Osteoblast (primary cell): ENCODE measurements around the gene USP3. TPM values are rescaled to one million over a fixed set of nuclear protein-coding genes. Genes with fewer than 3 reads are reported as not detected.

Experiments
- DNase-seq: peaks from one replicate; pipeline ENCODE4 v3.0.0; 2011; ENCODE audit warnings: low spot score, mixed read lengths; ENCODE audit not compliant: insufficient read length; ENCODE audit errors: missing footprints
- H2AFZ ChIP-seq: 2 replicates; pipeline ENCODE4 v1.6.0; 2011; ENCODE audit warnings: mild to moderate bottlenecking, low read length
- H3K27ac ChIP-seq: 2 replicates; pipeline ENCODE4 v1.5.1; 2011; ENCODE audit warnings: mild to moderate bottlenecking, low read depth, low read length, moderate library complexity
- H3K27me3 ChIP-seq: 2 replicates; pipeline ENCODE4 v1.6.0; 2012; ENCODE audit warnings: mild to moderate bottlenecking, control low read depth, inconsistent platforms, low read length, moderate library complexity; ENCODE audit not compliant: insufficient read depth
- H3K36me3 ChIP-seq: 2 replicates; pipeline ENCODE4 v1.5.1; 2011; ENCODE audit warnings: mild to moderate bottlenecking, low read length, control low read depth, moderate library complexity; ENCODE audit not compliant: insufficient read depth
- H3K4me1 ChIP-seq: 2 replicates; pipeline ENCODE4 v1.5.1; 2011; ENCODE audit warnings: mild to moderate bottlenecking, low read length, control low read depth, moderate library complexity; ENCODE audit not compliant: insufficient read depth
- H3K4me2 ChIP-seq: 2 replicates; pipeline ENCODE4 v1.6.0; 2011; ENCODE audit warnings: mild to moderate bottlenecking, low read length; ENCODE audit not compliant: insufficient read depth
- H3K4me3 ChIP-seq: fragments of 200-600 bp; sonication (generic); 3 replicates; pipeline ENCODE4 v1.5.1; 2012; ENCODE audit warnings: mild to moderate bottlenecking, low read length, inconsistent platforms; ENCODE audit not compliant: insufficient read depth
- H3K79me2 ChIP-seq: 2 replicates; pipeline ENCODE4 v1.6.0; 2012; ENCODE audit warnings: mild to moderate bottlenecking, low read length, control low read depth, inconsistent platforms; ENCODE audit not compliant: insufficient read depth
- H3K9me3 ChIP-seq: 2 replicates; pipeline ENCODE4 v1.5.1; 2011; ENCODE audit warnings: low read depth, low read length, control low read depth
- H4K20me1 ChIP-seq: 2 replicates; pipeline ENCODE4 v1.6.0; 2012; ENCODE audit warnings: mild to moderate bottlenecking, low read length, control low read depth; ENCODE audit not compliant: insufficient read depth
- total RNA-seq: library from RNA; depleted of rRNA; stranded (reverse); fragments of >200 nt; gene quantifications from 2 replicates; pipeline ENCODE4 v1.2.3, GENCODE V29; 2012
- TF ChIP-seq, protein P1 (sequence below): IDR thresholded peaks from 2 replicates; pipeline ENCODE4 v1.5.1; 2011; ENCODE audit warnings: mild to moderate bottlenecking, low read depth, low read length, moderate library complexity; ENCODE audit errors: extremely low read depth

Gene USP3
- total RNA-seq, 1 donor = 60.1 TPM

DNA sequence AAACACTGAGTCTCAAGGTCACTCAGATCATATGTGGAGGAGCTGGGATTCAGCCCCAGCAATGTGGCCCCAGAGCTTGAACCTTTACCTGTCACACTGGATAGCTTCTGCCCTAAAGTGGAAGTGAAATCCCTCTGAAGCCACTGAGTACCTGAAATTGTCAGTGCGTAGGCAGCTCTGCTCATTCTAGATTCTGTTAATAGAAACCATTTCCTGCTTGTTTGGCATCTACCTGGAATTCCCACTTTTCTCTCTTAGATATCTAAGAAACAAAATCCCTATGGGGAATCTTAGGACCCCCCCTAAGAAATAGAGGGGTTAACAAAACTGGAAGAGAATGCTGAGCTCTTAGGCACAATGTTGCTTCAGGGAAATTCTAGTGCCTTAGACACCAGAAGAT is 122.6 kb downstream of the USP3 start:
- TF ChIP-seq, protein P1, sequence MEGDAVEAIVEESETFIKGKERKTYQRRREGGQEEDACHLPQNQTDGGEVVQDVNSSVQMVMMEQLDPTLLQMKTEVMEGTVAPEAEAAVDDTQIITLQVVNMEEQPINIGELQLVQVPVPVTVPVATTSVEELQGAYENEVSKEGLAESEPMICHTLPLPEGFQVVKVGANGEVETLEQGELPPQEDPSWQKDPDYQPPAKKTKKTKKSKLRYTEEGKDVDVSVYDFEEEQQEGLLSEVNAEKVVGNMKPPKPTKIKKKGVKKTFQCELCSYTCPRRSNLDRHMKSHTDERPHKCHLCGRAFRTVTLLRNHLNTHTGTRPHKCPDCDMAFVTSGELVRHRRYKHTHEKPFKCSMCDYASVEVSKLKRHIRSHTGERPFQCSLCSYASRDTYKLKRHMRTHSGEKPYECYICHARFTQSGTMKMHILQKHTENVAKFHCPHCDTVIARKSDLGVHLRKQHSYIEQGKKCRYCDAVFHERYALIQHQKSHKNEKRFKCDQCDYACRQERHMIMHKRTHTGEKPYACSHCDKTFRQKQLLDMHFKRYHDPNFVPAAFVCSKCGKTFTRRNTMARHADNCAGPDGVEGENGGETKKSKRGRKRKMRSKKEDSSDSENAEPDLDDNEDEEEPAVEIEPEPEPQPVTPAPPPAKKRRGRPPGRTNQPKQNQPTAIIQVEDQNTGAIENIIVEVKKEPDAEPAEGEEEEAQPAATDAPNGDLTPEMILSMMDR = no peak
- Histone ChIP-seq H2AFZ (no peak overlapping the region), H3K4me2 (no peak overlapping the region), H3K79me2 (no peaks in the 10 kb centered on the region), H3K4me1 (peaks cover 8% of the 10 kb centered on the region), H4K20me1 (no peaks in the 10 kb centered on the region), H3K27me3 (no peaks in the 10 kb centered on the region), H3K36me3 (peaks cover 65% of the 10 kb centered on the region), H3K9me3 (no peaks in the 10 kb centered on the region), H3K4me3 (no peak overlapping the region), H3K27ac (no peak overlapping the region)
- DNase-seq = no peak

DNA sequence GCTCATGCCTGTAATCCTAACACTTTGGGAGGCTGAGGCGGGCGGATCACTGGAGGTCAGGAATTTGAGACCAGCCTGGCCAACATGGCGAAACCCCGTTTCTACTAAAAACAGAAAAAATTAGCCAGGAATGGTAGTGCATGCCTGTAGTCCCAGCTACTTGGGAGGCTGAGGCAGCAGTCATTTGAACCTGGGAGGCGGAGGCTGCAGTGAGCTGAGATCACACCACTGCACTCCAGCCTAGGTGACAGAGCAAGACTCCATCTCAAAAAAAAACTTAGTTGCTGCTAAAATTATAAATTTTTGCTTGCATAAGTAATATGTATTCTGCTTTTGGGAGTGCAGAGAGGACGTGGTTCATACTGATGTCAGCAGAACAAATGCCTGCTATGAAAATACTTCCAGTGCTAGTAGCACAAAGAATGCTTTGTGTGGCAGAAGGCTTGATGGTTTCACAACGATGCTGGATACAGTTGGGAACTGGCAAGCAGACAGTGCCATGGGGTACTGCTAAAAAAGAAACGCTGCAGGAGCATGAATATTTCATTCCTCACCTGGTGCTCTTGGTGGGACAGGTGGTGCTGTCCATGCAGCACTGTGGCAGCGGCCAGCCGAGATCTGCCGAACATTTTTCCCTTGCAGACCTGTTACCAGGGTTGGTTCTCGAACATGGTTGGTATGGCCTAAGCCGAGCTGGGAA is 123.9 kb downstream of the USP3 start:
- H3K27me3 ChIP-seq = no peaks in the 10 kb centered on the region
- peaks cover 55% of the 10 kb centered on the region for H3K36me3 ChIP-seq
- H3K27ac ChIP-seq = no peak overlapping the region
- TF ChIP-seq, protein P1 = no peak
- no peaks in the 10 kb centered on the region for H3K79me2 ChIP-seq
- H3K4me2 ChIP-seq = no peak overlapping the region
- no peaks in the 10 kb centered on the region for H3K9me3 ChIP-seq
- H2AFZ ChIP-seq = no peak overlapping the region
- no peak overlapping the region for H3K4me3 ChIP-seq
- H3K4me1 ChIP-seq = peaks cover 8% of the 10 kb centered on the region
- no peak for DNase-seq
- no peaks in the 10 kb centered on the region for H4K20me1 ChIP-seq

DNA sequence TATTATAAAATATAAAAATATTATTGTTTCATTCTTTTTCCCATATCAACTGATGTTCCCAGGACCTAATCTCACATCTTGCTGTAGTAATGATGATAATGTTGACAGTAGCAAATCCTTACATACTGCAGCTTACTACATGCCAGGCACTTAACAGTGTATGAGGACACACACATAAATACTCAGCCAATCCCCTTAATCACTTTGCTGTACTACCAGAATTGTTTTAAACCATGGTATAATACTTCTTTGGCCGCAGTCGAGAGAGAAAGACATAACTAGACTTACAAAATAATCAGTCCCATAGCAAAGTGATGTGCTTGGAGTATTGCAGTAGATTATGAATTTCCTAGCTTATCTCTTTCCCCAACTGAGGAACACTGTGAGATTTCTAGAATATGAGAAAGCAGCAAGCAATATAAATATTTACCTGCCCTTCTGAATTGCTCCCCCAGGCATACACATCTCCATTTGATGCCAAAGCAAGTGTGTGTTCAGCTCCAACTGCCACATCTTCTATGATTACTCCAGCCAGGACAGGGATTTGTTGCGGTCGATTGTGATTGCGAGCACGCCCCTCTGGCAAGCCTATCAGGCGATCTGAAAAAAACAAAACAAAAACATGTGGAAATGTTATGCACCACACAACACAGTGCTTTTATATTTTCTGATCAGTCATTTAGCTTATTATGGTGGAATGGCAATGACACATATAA is 125.8 kb downstream of the USP3 start:
- Histone ChIP-seq H4K20me1 (no peaks in the 10 kb centered on the region), H3K4me2 (no peak overlapping the region), H3K4me3 (no peak overlapping the region), H2AFZ (no peak overlapping the region), H3K9me3 (no peaks in the 10 kb centered on the region), H3K27me3 (no peaks in the 10 kb centered on the region), H3K36me3 (peaks cover 53% of the 10 kb centered on the region), H3K79me2 (no peaks in the 10 kb centered on the region), H3K4me1 (peaks cover 8% of the 10 kb centered on the region), H3K27ac (peak overlapping the region; percentile 58)
- TF ChIP-seq, protein P1 = no peak
- no peak for DNase-seq

DNA sequence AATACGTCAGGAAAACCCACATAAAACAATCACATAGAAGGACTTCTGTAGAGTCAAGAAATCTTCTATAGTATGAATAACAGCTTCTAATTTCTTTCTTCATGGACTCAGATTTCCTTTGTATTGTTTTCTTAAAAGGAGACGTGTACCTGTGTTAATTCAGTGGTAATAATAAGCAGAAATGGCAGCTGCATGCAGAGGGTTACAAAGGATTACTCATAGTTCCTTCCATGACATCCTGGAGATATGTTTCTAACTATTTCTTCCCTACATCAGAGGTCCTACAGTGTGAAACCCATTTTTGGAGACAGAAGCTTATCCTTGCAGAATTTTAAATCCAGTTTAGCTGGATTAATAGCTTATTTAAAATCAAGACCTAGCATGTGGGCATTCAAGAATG is 128.9 kb downstream of the USP3 start:
- Histone ChIP-seq H3K79me2 (no peaks in the 10 kb centered on the region), H3K4me1 (peaks cover 8% of the 10 kb centered on the region), H2AFZ (no peak overlapping the region), H3K27me3 (no peaks in the 10 kb centered on the region), H3K4me2 (no peak overlapping the region), H3K9me3 (no peaks in the 10 kb centered on the region), H4K20me1 (no peaks in the 10 kb centered on the region), H3K27ac (no peak overlapping the region), H3K36me3 (peaks cover 42% of the 10 kb centered on the region), H3K4me3 (no peak overlapping the region)
- DNase-seq = no peak
- TF ChIP-seq, protein P1 = no peak
